CD4-positive, alpha-beta memory T cell (primary cell): Measurements from ENCODE around the gene SFXN5. TPM values are rescaled to one million over a fixed set of nuclear protein-coding genes. Genes with fewer than 3 reads are reported as not detected.

Experiments
- CTCF ChIA-PET: fragments of 350-600 bp; sonication (Branson Sonifier 250); formaldehyde crosslinking; loops from one replicate; lab custom pipeline; 2021; ENCODE audit warnings: inconsistent platforms; ENCODE audit not compliant: partially characterized antibody; lab: Charles Lee
- POLR2A ChIA-PET: fragments of 350-600 bp; sonication (Branson Sonifier 250); formaldehyde crosslinking; loops from one replicate; lab custom pipeline; 2021; ENCODE audit not compliant: partially characterized antibody; lab: Charles Lee
- DNase-seq, 5 donors: peaks; one replicate each; pipeline versions ENCODE4 v3.0.0 to v3.0.0-alpha.2; 2020 to 2022; ENCODE audit warnings: mixed read lengths in 1 of 5
- H3K27ac ChIP-seq: one replicate; pipeline ENCODE4 v1.7.0; 2013; ENCODE audit warnings: low read depth, low read length
- H3K27me3 ChIP-seq: 2 replicates; pipeline ENCODE4 v1.7.0; 2013; ENCODE audit warnings: mild to moderate bottlenecking, low read length, moderate library complexity; ENCODE audit not compliant: insufficient read depth
- H3K36me3 ChIP-seq: 2 replicates; pipeline ENCODE4 v1.7.0; 2013; ENCODE audit warnings: mild to moderate bottlenecking, low read length, moderate library complexity; ENCODE audit not compliant: insufficient read depth
- H3K4me1 ChIP-seq: 2 replicates; pipeline ENCODE4 v1.7.0; 2013; ENCODE audit warnings: mild to moderate bottlenecking, low read length, moderate library complexity; ENCODE audit not compliant: insufficient read depth
- H3K4me3 ChIP-seq, 2 donors: one replicate each; pipeline ENCODE4 v1.7.0; 2013; ENCODE audit warnings: low read length in 2 of 2, mild to moderate bottlenecking in 1 of 2
- H3K9me3 ChIP-seq, 2 donors: one replicate each; pipeline ENCODE4 v1.7.0; 2013; ENCODE audit warnings: low read length in 2 of 2, control low read depth in 1 of 2; ENCODE audit not compliant: control insufficient read depth in 1 of 2
- H3K27ac Mint-ChIP-seq, 7 donors: one replicate each; pipeline ENCODE4 v1.8.0; 2020 to 2021; ENCODE audit warnings: mixed read lengths in 7 of 7, mild to moderate bottlenecking in 6 of 7, inconsistent platforms in 3 of 7, moderate library complexity in 3 of 7
- H3K27me3 Mint-ChIP-seq, 2 donors: one replicate each; pipeline ENCODE4 v1.8.0; 2020 to 2021; ENCODE audit warnings: mixed read lengths in 2 of 2
- H3K36me3 Mint-ChIP-seq, 2 donors: one replicate each; pipeline ENCODE4 v1.8.0; 2020 to 2021; ENCODE audit warnings: mixed read lengths in 2 of 2, inconsistent platforms in 1 of 2, mild to moderate bottlenecking in 1 of 2
- H3K4me1 Mint-ChIP-seq, 4 donors: one replicate each; pipeline ENCODE4 v1.8.0; 2020 to 2021; ENCODE audit warnings: mixed read lengths in 4 of 4, mild to moderate bottlenecking in 1 of 4
- H3K4me3 Mint-ChIP-seq, 8 donors: one replicate each; pipeline ENCODE4 v1.8.0; 2020 to 2021; ENCODE audit warnings: mixed read lengths in 8 of 8, mild to moderate bottlenecking in 7 of 8, moderate library complexity in 6 of 8, inconsistent platforms in 3 of 8
- H3K9me3 Mint-ChIP-seq, 8 donors: one replicate each; pipeline ENCODE4 v1.8.0; 2020 to 2021; ENCODE audit warnings: mixed read lengths in 8 of 8, mild to moderate bottlenecking in 5 of 8, inconsistent platforms in 3 of 8, moderate library complexity in 1 of 8
- intact Hi-C: fragments of 100-400 bp; cut with micrococcal nuclease; formaldehyde crosslinking; loops from one replicate; pipeline ENCODE4 v1.15.1; 2023
- polyA plus RNA-seq, 2 donors: library from polyadenylated mRNA; unstranded; fragments of 300-500 nt; fragmentation: Illumina TruSeq; gene quantifications; one replicate each; pipeline ENCODE4 v1.2.3, GENCODE V29; 2021
- total RNA-seq, 2 experiments: library from RNA; stranded (reverse); gene quantifications; one replicate each; pipeline ENCODE4 v1.2.3, GENCODE V29; 2021

Gene SFXN5
- total and polyA plus RNA-seq, 4 experiments from 2014 or later: 0.95 to 10.0 (median 4.1) TPM

- Mint-ChIP-seq H3K4me1 (peaks cover 0 to 11% (median 4%) of the 10 kb centered on the region in 4 donors), H3K27me3 (peaks cover 30 to 65% of the 10 kb centered on the region in 2 donors), H3K9me3 (no peaks in the 10 kb centered on the region), H3K27ac (no peak overlapping the region), H3K36me3 (no peaks in the 10 kb centered on the region), H3K4me3 (no peak overlapping the region)
- intact Hi-C loops: loop anchor here (1.0 kb wide), 1 partner anchor 285 kb away; no protein-coding TSS in a partner anchor
- Histone ChIP-seq H3K27me3 (peaks cover 15% of the 10 kb centered on the region), H3K9me3 (no peaks in the 10 kb centered on the region), H3K27ac (no peak overlapping the region), H3K4me3 (no peak overlapping the region), H3K36me3 (no peaks in the 10 kb centered on the region), H3K4me1 (peaks cover 6% of the 10 kb centered on the region)
- ChIA-PET CTCF (interaction anchor here (0.7 to 5.9 kb wide), 13 partner anchors 10 to 320 kb away, joined by 3 to 35 read pairs (median 4); no protein-coding TSS in a partner anchor), POLR2A (no interaction called here)
- DNase-seq: peak; percentile 42 to 55 (median 47)
Observed at GRCh38 chr2:72892506-72893173, 178.9 kb downstream of the SFXN5 start.

Other genes starting within 250 kb of the SFXN5 start
- 10 to 100 TPM; 17.5 to 19.8 TPM for gene EXOC6B, start 245.7 kb downstream of the SFXN5 start, total RNA-seq
- gene EXOC6B, start 245.7 kb downstream of the SFXN5 start, polyA plus RNA-seq: 1 to 10 TPM; 1.3 to 3.9 TPM
- not detected for gene SPR, start 184.3 kb downstream of the SFXN5 start, total RNA-seq
- under 1 TPM in 1 of 2 donors, not detected in 1; 0.58 TPM for gene SPR, start 184.3 kb downstream of the SFXN5 start, polyA plus RNA-seq
- gene EMX1, start 154.2 kb downstream of the SFXN5 start, total RNA-seq: not detected
- gene EMX1, start 154.2 kb downstream of the SFXN5 start, polyA plus RNA-seq: not detected
- 10 to 100 TPM; 10.9 to 12.8 TPM for gene RAB11FIP5, start 41.2 kb upstream of the SFXN5 start, total RNA-seq
- gene RAB11FIP5, start 41.2 kb upstream of the SFXN5 start, polyA plus RNA-seq: 10 to 100 TPM in 1 of 2 donors, 1 to 10 TPM in 1; 6.4 to 11.6 TPM
- not detected for gene NOTO, start 130.9 kb upstream of the SFXN5 start, total RNA-seq
- gene NOTO, start 130.9 kb upstream of the SFXN5 start, polyA plus RNA-seq: not detected
- 10 to 100 TPM; 38.4 to 38.9 TPM for gene SMYD5, start 142.5 kb upstream of the SFXN5 start, total RNA-seq
- 10 to 100 TPM; 21.3 to 23.5 TPM for gene SMYD5, start 142.5 kb upstream of the SFXN5 start, polyA plus RNA-seq
- gene PRADC1, start 161.5 kb upstream of the SFXN5 start, total RNA-seq: 1 to 10 TPM; 7.0 to 7.4 TPM
- 10 to 100 TPM; 20.5 to 41.5 TPM for gene PRADC1, start 161.5 kb upstream of the SFXN5 start, polyA plus RNA-seq
- gene CCT7, start 162.6 kb upstream of the SFXN5 start, total RNA-seq: 100 to 1,000 TPM; 187 to 188 TPM
- 100 to 1,000 TPM; 239 to 400 TPM for gene CCT7, start 162.6 kb upstream of the SFXN5 start, polyA plus RNA-seq
- gene FBXO41, start 212.8 kb upstream of the SFXN5 start, total RNA-seq: 10 to 100 TPM in 1 of 2 experiments, 1 to 10 TPM in 1; 9.8 to 11.4 TPM
- 1 to 10 TPM in 1 of 2 donors, not detected in 1; 1.6 TPM for gene FBXO41, start 212.8 kb upstream of the SFXN5 start, polyA plus RNA-seq
- not detected for gene EGR4, start 221.8 kb upstream of the SFXN5 start, total RNA-seq
- not detected for gene EGR4, start 221.8 kb upstream of the SFXN5 start, polyA plus RNA-seq